Stomach (tissue), 9 donors: ENCODE results near the gene HNF4A. TPM values are rescaled to one million over a fixed set of nuclear protein-coding genes. Genes with fewer than 3 reads are reported as not detected.

Source experiments
- DNase-seq, 2 donors: peaks; one replicate each; pipeline versions ENCODE4 v3.0.0 to v3.0.0-alpha.2; 2013 to 2019
- H3K27ac ChIP-seq, 5 donors: fragments of 200-600 bp in 4 of 5; sonication (generic) in 4 of 5; one replicate each; pipeline ENCODE4 v1.5.1; 2013 to 2019; ENCODE audit warnings: mild to moderate bottlenecking in 1 of 5, moderate library complexity in 1 of 5
- H3K27me3 ChIP-seq, 3 donors: fragments of 200-600 bp; sonication (generic); one replicate each; pipeline ENCODE4 v1.5.1; 2017 to 2019; ENCODE audit warnings: mixed run types in 1 of 3
- H3K36me3 ChIP-seq, 4 donors: fragments of 200-600 bp; sonication (generic); 1 replicate in 3 of 4; 2 replicates in 1 of 4; pipeline ENCODE4 v1.5.1; 2016 to 2019
- H3K4me1 ChIP-seq, 4 donors: fragments of 200-600 bp; sonication (generic); one replicate each; pipeline ENCODE4 v1.5.1; 2016 to 2019
- H3K4me3 ChIP-seq, 4 donors: fragments of 200-600 bp; sonication (generic) in 3 of 4; one replicate each; pipeline ENCODE4 v1.5.1; 2016 to 2019; ENCODE audit warnings: mild to moderate bottlenecking in 1 of 4
- H3K9me3 ChIP-seq, 4 donors: fragments of 200-600 bp; sonication (generic); one replicate each; pipeline ENCODE4 v1.5.1; 2016 to 2019
- CTCF ChIP-seq, 7 experiments: fragments of 450-650 bp in 4 of 7; fragments of 200-600 bp in 3 of 7; sonication (generic) in 3 of 7; IDR thresholded peaks; one replicate each; pipeline ENCODE4 v1.5.1; 2016 to 2019; ENCODE audit warnings: antibody characterized with exemption in 7 of 7, control low read depth in 2 of 7, mild to moderate bottlenecking in 1 of 7
- EP300 ChIP-seq: sonication (generic); formaldehyde crosslinking; IDR thresholded peaks from one replicate; pipeline ENCODE4 v1.6.1; 2017; ENCODE audit warnings: antibody characterized with exemption
- POLR2A ChIP-seq, 4 donors: fragments of 450-650 bp; IDR thresholded peaks; one replicate each; pipeline ENCODE4 v1.6.1; 2016; ENCODE audit warnings: antibody characterized with exemption in 4 of 4, control low read depth in 2 of 4, mild to moderate bottlenecking in 1 of 4, moderate library complexity in 1 of 4
- POLR2AphosphoS5 ChIP-seq, 3 donors: sonication (generic); formaldehyde crosslinking; IDR thresholded peaks; one replicate each; pipeline ENCODE4 v1.6.1; 2016; ENCODE audit warnings: antibody characterized with exemption in 3 of 3
- WGBS, 5 donors: extraction: QIAGEN DNeasy Blood & Tissue Kit in 3 of 5; methylation state at CpG; one replicate each; pipeline versions ENCODE4 v1.1.5 to v1.1.7; 2013 to 2018; 5-methylcytosine and 5-hydroxymethylcytosine counted together
- intact Hi-C: fragments of 100-400 bp; cut with DNase I; formaldehyde crosslinking; loops from one replicate; pipeline ENCODE4 v1.15.1; 2023; ENCODE audit warnings: low total_unique reads
- polyA plus RNA-seq, 3 donors: library from polyadenylated mRNA; stranded (reverse); fragments of 200-250 nt; gene quantifications; one replicate each; pipeline ENCODE4 v1.2.3, GENCODE V29; 2013
- total RNA-seq, 5 donors: library from RNA; depleted of rRNA; stranded (reverse); fragments of >200 nt; gene quantifications; one replicate each; pipeline versions ENCODE4 v1.1.0 to v1.2.3, GENCODE V29; 2014 to 2016
- donor health status: healthy with polysubstance abuse.
- donor health status: Bipolar disorder and iron deficiency.
- donor health status: healthy.

Gene HNF4A
- total and polyA plus RNA-seq, 8 donors = 1.3 to 64.8 (median 23.5) TPM

GRCh38 chr20:44475372-44475693, 119.8 kb downstream of the HNF4A start:
- Histone ChIP-seq H3K27ac (peak overlapping the region; percentile 85 to 95 (median 93)), H3K36me3 (peaks cover 3 to 9% (median 8%) of the 10 kb centered on the region in 4 donors), H3K4me1 (peaks cover 8 to 22% (median 20%) of the 10 kb centered on the region in 4 donors), H3K27me3 (peaks cover 0 to 7% (median 0%) of the 10 kb centered on the region in 3 donors), H3K4me3 (peak overlapping the region; percentile 60 to 77 (median 70)), H3K9me3 (no peaks in the 10 kb centered on the region)
- WGBS, 5 donors = 10 to 14% (median 14%) methylated on average over 2 of the region's 2 CpGs
- TF ChIP-seq CTCF (IDR thresholded peaks at IDR 0.05) = no peak
- no peak for DNase-seq
- intact Hi-C loops = no loop called here

GRCh38 chr20:44475694-44476560, 120.4 kb downstream of the HNF4A start, which contains the start of gene TTPAL:
TSS of gene TTPAL (plus strand) at chr20:44475874. CDS start at chr20:44480000, 4,126 bp downstream.
- Histone ChIP-seq H3K27me3 (peaks cover 0 to 7% (median 0%) of the 10 kb centered on the region in 3 donors), H3K4me1 (peaks cover 8 to 22% (median 20%) of the 10 kb centered on the region in 4 donors), H3K4me3 (peak within 1 kb of the TSS; percentile 60 to 77 (median 70)), H3K36me3 (peaks cover 9 to 15% (median 14%) of the 10 kb centered on the region in 4 donors), H3K27ac (peak within 1 kb of the TSS; percentile 85 to 95 (median 93)), H3K9me3 (no peaks in the 10 kb centered on the region)
- intact Hi-C loops = no loop called here
- 1 to 3% (median 2%) methylated on average over 32 to 55 of the region's 55 CpGs for WGBS, 5 donors
- TF ChIP-seq EP300 = no peak
- TF ChIP-seq POLR2AphosphoS5 (IDR thresholded peaks at IDR 0.05) = peak; percentile 99 to 100 (median 99)
- peak in 3 of 7 experiments; percentile 13 to 47 (median 27) for TF ChIP-seq CTCF (IDR thresholded peaks at IDR 0.05)
- TF ChIP-seq POLR2A (IDR thresholded peaks at IDR 0.05) = peak in 2 of 4 donors; percentile 93 to 96
- peak; percentile 93 to 97 for DNase-seq

GRCh38 chr20:44477151-44477550, 121.7 kb downstream of the HNF4A start:
- Histone ChIP-seq H3K9me3 (no peaks in the 10 kb centered on the region), H3K27ac (peak overlapping the region in 3 of 5 donors; percentile 92 to 95 (median 93)), H3K4me3 (peak overlapping the region in 1 of 4 donors; percentile 69), H3K36me3 (peaks cover 12 to 27% (median 25%) of the 10 kb centered on the region in 4 donors), H3K4me1 (peaks cover 8 to 22% (median 20%) of the 10 kb centered on the region in 4 donors), H3K27me3 (peaks cover 0 to under 1% (median 0%) of the 10 kb centered on the region in 3 donors)
- DNase-seq = no peak
- TF ChIP-seq EP300 (no peak), POLR2A (IDR thresholded peaks at IDR 0.05) (no peak), POLR2AphosphoS5 (IDR thresholded peaks at IDR 0.05) (no peak), CTCF (IDR thresholded peaks at IDR 0.05) (no peak)
- WGBS, 5 donors = 74 to 89% (median 81%) methylated on average over 3 of the region's 3 CpGs
- intact Hi-C loops = no loop called here

- Histone ChIP-seq H3K4me3 (no peak overlapping the region), H3K36me3 (peaks cover 12 to 38% (median 35%) of the 10 kb centered on the region in 4 donors), H3K9me3 (no peaks in the 10 kb centered on the region), H3K27ac (peak overlapping the region in 1 of 5 donors; percentile 22), H3K27me3 (no peaks in the 10 kb centered on the region), H3K4me1 (peaks cover 8 to 22% (median 20%) of the 10 kb centered on the region in 4 donors)
- TF ChIP-seq POLR2AphosphoS5 (IDR thresholded peaks at IDR 0.05) (no peak), EP300 (no peak), CTCF (IDR thresholded peaks at IDR 0.05) (no peak), POLR2A (IDR thresholded peaks at IDR 0.05) (no peak)
- WGBS, 5 donors = 69 to 75% (median 71%) methylated on average over 6 of the region's 6 CpGs
- DNase-seq = no peak
- intact Hi-C loops = no loop called here
These were observed 122.7 kb downstream of the HNF4A start for GRCh38 chr20:44478206-44478605.
